Hematopoietic multipotent progenitor cell treated with erythropoietin and hydrocortisone succinate and interleukin-3 and kit ligand, for 17 days (in vitro differentiated cells): ENCODE data around the gene KRTAP2-4.
"Not testable (repeated sequence)": the region's sequence is repeated elsewhere in the genome, so short reads cannot be mapped to it uniquely, and the experiment has no call there.

ENCODE experiments used
- DNase-seq: peaks from one replicate; pipeline ENCODE4 v3.0.0-alpha.2; 2015; ENCODE audit warnings: low spot score

The KRTAP2-4 gene

GRCh38 chr17:41065829-41066624, at the start of gene KRTAP2-4:
Gene KRTAP2-4, minus strand, starts transcription at chr17:41065879. Its CDS starts 34 bp downstream, at chr17:41065845.
- no peak for DNase-seq

DNA sequence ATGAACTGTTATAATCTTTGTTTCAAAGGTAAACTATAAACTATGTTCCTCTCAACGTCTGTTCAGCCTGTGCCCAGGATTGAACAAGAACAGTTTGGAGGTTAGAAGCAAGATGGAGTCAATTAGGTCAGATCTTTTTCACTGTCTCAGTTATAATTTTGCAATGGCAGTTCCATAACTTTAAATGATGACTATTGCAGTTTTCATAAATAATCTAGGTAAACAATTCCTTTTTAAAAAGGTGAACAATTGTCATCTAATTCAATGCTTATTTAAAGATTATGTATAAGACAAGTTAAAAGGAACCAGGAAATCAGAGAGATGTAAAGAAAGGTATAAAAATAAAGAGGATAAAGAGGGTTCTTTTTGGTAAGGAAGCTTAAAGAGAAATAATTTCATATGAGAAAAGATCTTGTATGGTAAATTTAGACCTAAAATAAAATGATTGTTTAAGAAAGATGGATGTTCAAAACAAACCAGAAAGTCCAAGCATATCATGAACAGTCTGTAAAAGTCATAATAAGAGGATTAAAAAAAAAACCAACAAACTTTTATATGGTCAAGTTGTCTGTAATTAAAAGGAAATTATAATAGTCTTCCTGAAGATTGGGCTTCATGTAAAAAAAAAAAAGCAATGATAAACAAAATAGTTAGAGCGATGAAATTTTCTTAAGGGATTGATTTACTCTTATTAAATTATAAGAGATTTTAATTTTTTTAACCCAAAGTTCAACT, 45.6 kb upstream of the KRTAP2-4 start:
- DNase-seq, result no peak

- not testable (repeated sequence) for DNase-seq
These were observed 43.2 kb upstream of the KRTAP2-4 start for GRCh38 chr17:41108728-41109386.

DNA sequence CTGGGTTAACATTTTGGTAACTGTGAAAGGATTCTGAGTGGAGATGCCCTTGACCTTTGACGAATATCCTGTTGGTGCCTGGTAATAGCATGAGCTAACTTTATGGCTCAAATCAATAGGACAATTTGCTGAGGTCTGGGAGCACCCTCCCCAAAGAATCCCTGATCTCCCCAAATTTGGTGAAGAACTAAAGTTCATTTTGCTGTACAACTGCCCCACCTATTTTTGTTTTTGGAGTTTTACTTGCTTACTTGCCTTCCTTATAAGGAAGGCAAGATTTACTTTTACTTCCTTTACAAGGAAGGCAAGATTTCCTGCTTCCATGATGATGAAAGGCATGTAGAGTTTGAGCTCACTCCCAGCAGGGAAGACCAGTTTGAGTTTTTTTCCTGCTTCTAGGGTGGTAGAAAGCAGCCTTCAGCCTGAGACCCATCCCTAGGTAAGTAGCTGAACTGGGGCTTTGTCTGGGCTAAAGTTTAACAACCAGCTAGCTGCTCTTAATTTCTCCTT, 42.3 kb upstream of the KRTAP2-4 start:
- no peak for DNase-seq

- DNase-seq, result not testable (repeated sequence)
These were observed 39.7 kb upstream of the KRTAP2-4 start, which contains the start of gene KRTAP4-9 for GRCh38 chr17:41105347-41105746. Gene KRTAP4-9, plus strand, starts transcription at chr17:41105389. Its CDS starts 0 bp downstream, at chr17:41105389.

DNA sequence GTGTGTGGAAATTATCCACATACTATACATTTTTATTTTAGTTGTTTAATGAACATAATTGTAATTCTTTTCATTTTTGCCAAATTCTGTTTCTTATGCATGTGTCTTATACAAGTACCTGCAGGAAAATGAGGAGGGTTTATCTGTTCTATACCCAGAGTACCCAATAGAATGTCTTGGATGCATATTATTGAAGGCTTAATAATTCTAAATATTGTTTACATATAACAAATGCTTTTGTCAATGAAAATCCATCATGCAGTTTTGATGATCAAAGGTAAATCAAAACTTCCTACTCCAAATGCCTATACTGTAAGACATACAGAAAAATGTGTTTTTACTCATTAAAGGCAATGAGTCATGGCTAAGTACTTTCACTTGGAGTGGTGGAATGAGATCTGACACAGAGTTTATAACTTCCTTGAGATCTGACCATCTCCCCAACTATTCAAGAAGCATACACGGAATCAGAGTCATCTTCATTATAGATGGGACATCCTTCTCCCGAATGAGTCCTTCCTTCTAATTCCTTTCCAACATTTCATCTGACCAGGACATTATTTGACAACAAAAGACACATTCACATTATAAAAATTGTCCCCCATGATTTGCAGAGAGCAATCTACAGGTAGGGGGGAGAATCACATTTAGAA, 38.8 kb upstream of the KRTAP2-4 start:
- not testable (repeated sequence) for DNase-seq

- no peak for DNase-seq
These were observed 38.2 kb upstream of the KRTAP2-4 start for GRCh38 chr17:41103896-41104295.

GRCh38 chr17:41101586-41102259, 36.0 kb upstream of the KRTAP2-4 start, which contains the start of gene KRTAP4-16:
Gene KRTAP4-16, minus strand, starts transcription at chr17:41102209. Its CDS starts 0 bp downstream, at chr17:41102209.
- DNase-seq, result no peak

GRCh38 chr17:41099682-41100480, 34.2 kb upstream of the KRTAP2-4 start:
- not testable (repeated sequence) for DNase-seq

DNA sequence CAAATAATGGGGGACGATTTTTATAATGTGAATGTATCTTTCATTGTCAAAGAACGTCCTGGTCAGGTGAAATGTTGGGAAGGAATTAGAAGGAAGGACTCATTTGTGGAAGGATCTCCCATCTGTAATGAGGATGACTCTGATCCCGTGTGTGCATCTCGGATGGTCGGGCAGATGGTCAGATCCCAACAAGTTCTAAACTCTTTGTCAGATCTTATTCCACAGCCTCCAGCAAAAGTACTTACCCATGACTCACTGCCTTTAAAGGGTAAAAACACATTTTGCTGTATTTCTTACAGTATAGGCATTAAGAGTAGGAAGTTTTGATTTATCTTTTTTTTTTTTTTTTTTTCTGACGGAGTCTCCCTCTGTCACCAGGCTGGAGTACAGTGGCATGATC, 32.8 kb upstream of the KRTAP2-4 start:
- DNase-seq, result no peak

- DNase-seq, result no peak
These were observed 32.4 kb upstream of the KRTAP2-4 start, which contains the start of gene KRTAP4-8 for GRCh38 chr17:41098042-41098441. Gene KRTAP4-8, minus strand, starts transcription at chr17:41098142. Its CDS starts 58 bp downstream, at chr17:41098084.

DNA sequence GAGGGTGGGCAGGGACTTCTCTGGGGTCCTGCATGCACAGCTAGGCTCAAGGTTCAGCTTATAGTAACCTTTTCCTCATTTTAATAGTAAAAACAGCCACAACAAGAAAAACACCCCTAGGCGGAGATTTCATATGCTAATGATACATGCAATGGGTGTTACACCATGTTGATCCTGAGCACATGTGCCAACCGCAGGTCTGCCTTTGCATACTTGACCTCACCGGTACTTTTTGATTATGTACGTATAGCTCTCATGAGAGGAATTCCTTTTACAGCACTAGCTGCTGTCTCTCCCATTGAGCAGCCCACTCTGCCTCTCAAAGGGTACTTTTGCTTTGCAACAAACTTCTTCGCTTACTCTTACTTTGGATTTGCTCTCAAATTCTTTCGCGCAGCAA, 30.4 kb upstream of the KRTAP2-4 start:
- DNase-seq, result no peak

DNA sequence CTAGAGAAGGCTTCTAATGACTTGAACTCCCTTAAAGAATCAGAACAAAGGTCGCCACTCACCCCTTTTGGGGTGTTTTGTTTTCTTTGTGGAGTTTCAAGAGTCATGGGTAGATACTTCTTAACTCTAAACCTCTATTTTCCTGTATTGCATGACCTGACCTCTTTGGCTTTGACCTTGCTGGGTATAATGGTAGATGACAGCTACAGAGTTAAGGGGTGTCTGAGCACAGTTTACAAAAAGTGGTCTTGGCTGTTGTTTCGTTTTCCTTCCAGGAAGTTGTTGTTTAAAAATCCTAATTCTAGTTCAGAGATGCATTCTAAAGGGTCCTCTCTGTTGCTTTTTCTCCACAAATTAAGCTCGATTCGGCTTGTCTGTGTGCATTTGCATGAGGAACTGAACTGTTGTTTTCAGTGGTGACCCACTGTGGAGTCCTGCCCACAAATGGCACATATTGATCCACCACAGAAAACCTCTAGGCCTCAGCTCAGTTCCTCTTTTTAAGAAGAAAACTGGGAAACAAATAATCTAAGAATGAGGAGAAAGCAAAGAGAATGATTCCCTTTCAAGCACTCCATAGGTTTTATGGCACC, 23.2 kb upstream of the KRTAP2-4 start:
- DNase-seq, result not testable (repeated sequence)

DNA sequence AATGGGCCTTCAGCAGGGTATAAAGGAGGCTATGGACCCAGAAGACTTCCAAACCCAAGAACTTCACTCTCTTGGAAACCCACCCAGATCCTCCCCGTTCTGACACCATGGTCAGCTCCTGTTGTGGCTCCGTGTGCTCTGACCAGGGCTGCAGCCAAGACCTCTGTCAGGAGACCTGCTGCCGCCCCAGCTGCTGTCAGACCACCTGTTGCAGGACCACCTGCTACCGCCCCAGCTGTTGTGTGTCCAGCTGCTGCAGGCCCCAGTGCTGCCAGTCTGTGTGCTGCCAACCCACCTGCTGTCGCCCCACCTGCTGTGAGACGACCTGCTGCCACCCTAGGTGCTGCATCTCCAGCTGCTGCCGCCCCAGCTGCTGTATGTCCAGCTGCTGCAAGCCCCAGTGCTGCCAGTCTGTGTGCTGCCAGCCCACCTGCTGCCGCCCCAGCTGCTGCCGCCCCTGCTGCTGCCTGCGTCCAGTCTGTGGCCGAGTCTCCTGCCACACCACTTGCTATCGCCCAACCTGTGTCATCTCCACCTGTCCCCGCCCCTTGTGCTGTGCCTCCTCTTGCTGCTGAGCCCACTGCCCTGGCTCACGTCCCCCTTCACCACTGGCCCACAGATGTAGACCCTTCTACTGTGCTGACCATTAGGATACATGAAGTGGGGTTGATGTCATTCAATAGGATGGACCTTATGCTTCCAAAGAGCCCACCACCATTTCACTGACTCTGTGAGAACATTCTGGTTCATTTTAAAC, 18.6 kb upstream of the KRTAP2-4 start, which contains the start of gene KRTAP4-7:
KRTAP4-7 (plus strand) TSS at position 51 of the 757 bp plus-strand sequence; CDS start at position 108, 57 bp downstream.
- not testable (repeated sequence) for DNase-seq

- not testable (repeated sequence) for DNase-seq
These were observed 17.7 kb upstream of the KRTAP2-4 start for GRCh38 chr17:41083427-41083826.

- no peak for DNase-seq
These were observed 16.9 kb upstream of the KRTAP2-4 start for GRCh38 chr17:41082626-41083025.

GRCh38 chr17:41076788-41077187, 11.1 kb upstream of the KRTAP2-4 start:
- DNase-seq, result no peak

GRCh38 chr17:41073676-41074075, 8.0 kb upstream of the KRTAP2-4 start:
- DNase-seq, result no peak
